ENCODE measurements around the gene ART4.

DNA sequence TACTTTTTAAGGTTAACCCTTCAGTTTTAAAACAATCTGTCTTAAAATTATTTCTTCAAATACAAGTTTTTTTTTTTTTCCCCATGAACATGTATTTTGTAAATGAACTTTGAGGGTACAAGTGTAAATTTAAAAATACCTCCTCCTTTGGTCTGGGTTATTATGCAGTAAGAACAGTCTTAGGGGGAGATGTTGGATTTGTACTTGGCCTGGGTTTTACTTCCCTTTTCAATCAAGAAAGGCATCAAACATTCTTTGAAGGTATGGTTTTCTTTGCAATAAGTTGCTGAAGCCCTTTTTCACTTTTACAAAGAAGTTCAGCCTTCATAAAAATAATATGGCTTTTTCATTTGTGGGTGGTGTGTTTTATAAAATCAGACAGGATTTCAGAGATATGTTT lies 60.6 kb downstream of the ART4 start:
- TF ChIP-seq, protein P1, sequence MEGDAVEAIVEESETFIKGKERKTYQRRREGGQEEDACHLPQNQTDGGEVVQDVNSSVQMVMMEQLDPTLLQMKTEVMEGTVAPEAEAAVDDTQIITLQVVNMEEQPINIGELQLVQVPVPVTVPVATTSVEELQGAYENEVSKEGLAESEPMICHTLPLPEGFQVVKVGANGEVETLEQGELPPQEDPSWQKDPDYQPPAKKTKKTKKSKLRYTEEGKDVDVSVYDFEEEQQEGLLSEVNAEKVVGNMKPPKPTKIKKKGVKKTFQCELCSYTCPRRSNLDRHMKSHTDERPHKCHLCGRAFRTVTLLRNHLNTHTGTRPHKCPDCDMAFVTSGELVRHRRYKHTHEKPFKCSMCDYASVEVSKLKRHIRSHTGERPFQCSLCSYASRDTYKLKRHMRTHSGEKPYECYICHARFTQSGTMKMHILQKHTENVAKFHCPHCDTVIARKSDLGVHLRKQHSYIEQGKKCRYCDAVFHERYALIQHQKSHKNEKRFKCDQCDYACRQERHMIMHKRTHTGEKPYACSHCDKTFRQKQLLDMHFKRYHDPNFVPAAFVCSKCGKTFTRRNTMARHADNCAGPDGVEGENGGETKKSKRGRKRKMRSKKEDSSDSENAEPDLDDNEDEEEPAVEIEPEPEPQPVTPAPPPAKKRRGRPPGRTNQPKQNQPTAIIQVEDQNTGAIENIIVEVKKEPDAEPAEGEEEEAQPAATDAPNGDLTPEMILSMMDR (IDR thresholded peaks at IDR 0.05): no peak
- TF ChIP-seq EZH2 (IDR thresholded peaks at IDR 0.05): no peak

All from neural progenitor cell (in vitro differentiated cells).